Mucosa of descending colon (tissue), 3 donors: Measurements from ENCODE around the gene SEMA3E. TPM values are rescaled to one million over a fixed set of nuclear protein-coding genes. Genes with fewer than 3 reads are reported as not detected.

ENCODE experiments used
- ATAC-seq: fragments of 200-7000 bp; cut with Tn5 transposase; one replicate; pipeline ENCODE4 v1.9.1; 2020; ENCODE audit warnings: mild to moderate bottlenecking, moderate library complexity
- DNase-seq, 3 donors: peaks; one replicate each; pipeline ENCODE4 v3.0.0-alpha.2; 2020
- H3K36me3 ChIP-seq: fragments of 200-600 bp; one replicate; pipeline ENCODE4 v1.8.0; 2021; ENCODE audit warnings: low read depth, mild to moderate bottlenecking
- H3K4me1 ChIP-seq: fragments of 200-600 bp; one replicate; pipeline ENCODE4 v1.8.0; 2021; ENCODE audit warnings: low read depth, mild to moderate bottlenecking
- H3K4me3 ChIP-seq: fragments of 200-600 bp; one replicate; pipeline ENCODE4 v1.8.0; 2021; ENCODE audit warnings: mild to moderate bottlenecking
- H3K9me3 ChIP-seq: fragments of 200-600 bp; one replicate; pipeline ENCODE4 v1.8.0; 2021; ENCODE audit warnings: mild to moderate bottlenecking
- CTCF ChIP-seq: fragments of 200-600 bp; IDR thresholded peaks from one replicate; pipeline ENCODE4 v1.8.0; 2022; ENCODE audit warnings: antibody characterized with exemption, mild to moderate bottlenecking
- intact Hi-C, 2 donors: fragments of 100-400 bp; cut with DNase I in 1 of 2; cut with micrococcal nuclease in 1 of 2; formaldehyde crosslinking; loops; one replicate each; pipeline versions ENCODE4 v1.11.0 to v1.11.1; 2022; cut with DNase I, micrococcal nuclease
- total RNA-seq, 3 donors: library from RNA; stranded (reverse); fragmentation: NEBNext Ultra II Directional in 2 of 3; extraction: Animal tissue kit (Norgen Biotek cat#: 25700) in 2 of 3; gene quantifications; one replicate each; pipeline versions ENCODE4 v1.2.1 to v1.2.4, GENCODE V29; 2021 to 2023
- donor health status: DM: no; HTN: no; CAD: no; lungs with moderate emphysema.
- donor health status: DM: no; HTN: no; CAD: no.
- donor health status: DM: no; HTN: yes; CAD: no.

SEMA3E gene
- total RNA-seq, 3 donors from 2014 or later, result 1.7 to 5.8 (median 2.7) TPM

- no peak overlapping the region for H3K4me3 ChIP-seq
- ATAC-seq (no peak), DNase-seq (no peak)
- no peaks in the 10 kb centered on the region for H3K4me1 ChIP-seq
- H3K36me3 ChIP-seq, result no peaks in the 10 kb centered on the region
- intact Hi-C loops, result no loop called here
- no peaks in the 10 kb centered on the region for H3K9me3 ChIP-seq
- no peak for TF ChIP-seq CTCF
Observed at GRCh38 chr7:83652481-83652880, 3.5 kb upstream of the SEMA3E start.

GRCh38 chr7:83649701-83650100 is 762 bp upstream of the SEMA3E start:
- no peak for DNase-seq
- ATAC-seq, result no peak
- intact Hi-C loops, result no loop called here
- no peak for TF ChIP-seq CTCF
- Histone ChIP-seq H3K4me1 (no peaks in the 10 kb centered on the region), H3K9me3 (no peaks in the 10 kb centered on the region), H3K4me3 (no peak overlapping the region), H3K36me3 (no peaks in the 10 kb centered on the region)

- intact Hi-C loops, result no loop called here
- no peak overlapping the region for H3K4me3 ChIP-seq
- ATAC-seq (no peak), DNase-seq (no peak)
- H3K9me3 ChIP-seq, result no peaks in the 10 kb centered on the region
- TF ChIP-seq CTCF, result no peak
- no peaks in the 10 kb centered on the region for H3K36me3 ChIP-seq
- H3K4me1 ChIP-seq, result no peaks in the 10 kb centered on the region
Observed at GRCh38 chr7:83646027-83646426, 2.9 kb downstream of the SEMA3E start.

- Histone ChIP-seq H3K4me1 (no peaks in the 10 kb centered on the region), H3K36me3 (no peaks in the 10 kb centered on the region), H3K4me3 (no peak overlapping the region), H3K9me3 (no peaks in the 10 kb centered on the region)
- ATAC-seq (no peak), DNase-seq (no peak)
- no peak for TF ChIP-seq CTCF
- intact Hi-C loops, result no loop called here
Observed at GRCh38 chr7:83643739-83644138, 5.2 kb downstream of the SEMA3E start.

GRCh38 chr7:83643012-83643411 is 5.9 kb downstream of the SEMA3E start:
- Histone ChIP-seq H3K9me3 (no peaks in the 10 kb centered on the region), H3K4me3 (no peak overlapping the region), H3K36me3 (no peaks in the 10 kb centered on the region), H3K4me1 (no peaks in the 10 kb centered on the region)
- intact Hi-C loops, result no loop called here
- ATAC-seq (no peak), DNase-seq (no peak)
- no peak for TF ChIP-seq CTCF
